Measurements from ENCODE around the gene SAFB. TPM values are rescaled to one million over a fixed set of nuclear protein-coding genes. Genes with fewer than 3 reads are reported as not detected.

SAFB gene
- total RNA-seq, 1 experiment from 2014 or later: 68.7 TPM

- Histone ChIP-seq H3K27ac (no peak overlapping the region), H3K79me2 (ENCODE audit: low read depth) (peaks cover 88% of the 10 kb centered on the region), H4K20me1 (ENCODE audit: insufficient read depth) (peaks cover 91% of the 10 kb centered on the region), H3K9me2 (ENCODE audit: insufficient read depth) (no peaks in the 10 kb centered on the region), H3K27me3 (ENCODE audit: insufficient read depth, low read depth) (no peaks in the 10 kb centered on the region), H3K9me3 (ENCODE audit: insufficient read depth, low read depth) (no peaks in the 10 kb centered on the region), H2AFZ (no peak overlapping the region), H3K4me1 (replicated peaks; ENCODE audit: insufficient read depth) (no peaks in the 10 kb centered on the region), H3K4me2 (no peak overlapping the region), H3K4me3 (no peak overlapping the region), H3K36me3 (ENCODE audit: low read depth) (no peaks in the 10 kb centered on the region), H3F3A (ENCODE audit: insufficient read depth, low read depth) (no peaks in the 10 kb centered on the region)
- POLR2A ChIA-PET (ENCODE audit: unreplicated experiment): no interaction called here
- TF ChIP-seq EZH2 (IDR thresholded peaks at IDR 0.05; ENCODE audit: low read depth) (no peak), CTCF (conservative IDR thresholded peaks at IDR 0.05) (no peak)
- DNase-seq: no peak
- CTCF ChIA-PET: no interaction called here
- no TSS peak for BruUV-seq (replicated peaks)
- intact Hi-C loops (cut with micrococcal nuclease; ENCODE audit: unreplicated experiment): no loop called here
Observed at GRCh38 chr19:5635427-5635826, 12.5 kb downstream of the SAFB start.

GRCh38 chr19:5637971-5638370 lies 15.1 kb downstream of the SAFB start:
- no peak for DNase-seq
- TF ChIP-seq EZH2 (IDR thresholded peaks at IDR 0.05; ENCODE audit: low read depth) (no peak), CTCF (conservative IDR thresholded peaks at IDR 0.05) (no peak)
- H3K36me3 ChIP-seq (ENCODE audit: low read depth): no peaks in the 10 kb centered on the region
- H3K4me3 ChIP-seq: no peak overlapping the region
- H3K9me3 ChIP-seq (ENCODE audit: insufficient read depth, low read depth): no peaks in the 10 kb centered on the region
- CTCF ChIA-PET: no interaction called here
- peaks cover 85% of the 10 kb centered on the region for H3K79me2 ChIP-seq (ENCODE audit: low read depth)
- no peak overlapping the region for H2AFZ ChIP-seq
- peaks cover 89% of the 10 kb centered on the region for H4K20me1 ChIP-seq (ENCODE audit: insufficient read depth)
- H3K9me2 ChIP-seq (ENCODE audit: insufficient read depth): no peaks in the 10 kb centered on the region
- BruUV-seq (replicated peaks): no TSS peak
- intact Hi-C loops (cut with micrococcal nuclease; ENCODE audit: unreplicated experiment): no loop called here
- H3F3A ChIP-seq (ENCODE audit: insufficient read depth, low read depth): no peaks in the 10 kb centered on the region
- no peaks in the 10 kb centered on the region for H3K4me1 ChIP-seq (replicated peaks; ENCODE audit: insufficient read depth)
- POLR2A ChIA-PET (ENCODE audit: unreplicated experiment): no interaction called here
- H3K27ac ChIP-seq: no peak overlapping the region
- no peak overlapping the region for H3K4me2 ChIP-seq
- H3K27me3 ChIP-seq (ENCODE audit: insufficient read depth, low read depth): no peaks in the 10 kb centered on the region

- H2AFZ ChIP-seq: no peak overlapping the region
- H4K20me1 ChIP-seq (ENCODE audit: insufficient read depth): peaks cover 75% of the 10 kb centered on the region
- no peaks in the 10 kb centered on the region for H3K4me1 ChIP-seq (replicated peaks; ENCODE audit: insufficient read depth)
- H3K36me3 ChIP-seq (ENCODE audit: low read depth): no peaks in the 10 kb centered on the region
- no TSS peak for BruUV-seq (replicated peaks)
- H3K4me3 ChIP-seq: no peak overlapping the region
- H3K9me3 ChIP-seq (ENCODE audit: insufficient read depth, low read depth): no peaks in the 10 kb centered on the region
- no peaks in the 10 kb centered on the region for H3F3A ChIP-seq (ENCODE audit: insufficient read depth, low read depth)
- CTCF ChIA-PET: no interaction called here
- no peak for DNase-seq
- no peak for TF ChIP-seq EZH2 (IDR thresholded peaks at IDR 0.05; ENCODE audit: low read depth)
- no peak for TF ChIP-seq CTCF (conservative IDR thresholded peaks at IDR 0.05)
- H3K4me2 ChIP-seq: no peak overlapping the region
- no peaks in the 10 kb centered on the region for H3K9me2 ChIP-seq (ENCODE audit: insufficient read depth)
- H3K27me3 ChIP-seq (ENCODE audit: insufficient read depth, low read depth): no peaks in the 10 kb centered on the region
- intact Hi-C loops (cut with micrococcal nuclease; ENCODE audit: unreplicated experiment): no loop called here
- peaks cover 76% of the 10 kb centered on the region for H3K79me2 ChIP-seq (ENCODE audit: low read depth)
- POLR2A ChIA-PET (ENCODE audit: unreplicated experiment): no interaction called here
- H3K27ac ChIP-seq: no peak overlapping the region
Observed at GRCh38 chr19:5641171-5641570, 18.3 kb downstream of the SAFB start.

Measured in PC-9 (cell line).